Measurements from ENCODE around the gene SPINK1.
"Not testable (repeated sequence)": the region's sequence is repeated elsewhere in the genome, so short reads cannot be mapped to it uniquely, and the experiment has no call there.

The SPINK1 gene

DNA sequence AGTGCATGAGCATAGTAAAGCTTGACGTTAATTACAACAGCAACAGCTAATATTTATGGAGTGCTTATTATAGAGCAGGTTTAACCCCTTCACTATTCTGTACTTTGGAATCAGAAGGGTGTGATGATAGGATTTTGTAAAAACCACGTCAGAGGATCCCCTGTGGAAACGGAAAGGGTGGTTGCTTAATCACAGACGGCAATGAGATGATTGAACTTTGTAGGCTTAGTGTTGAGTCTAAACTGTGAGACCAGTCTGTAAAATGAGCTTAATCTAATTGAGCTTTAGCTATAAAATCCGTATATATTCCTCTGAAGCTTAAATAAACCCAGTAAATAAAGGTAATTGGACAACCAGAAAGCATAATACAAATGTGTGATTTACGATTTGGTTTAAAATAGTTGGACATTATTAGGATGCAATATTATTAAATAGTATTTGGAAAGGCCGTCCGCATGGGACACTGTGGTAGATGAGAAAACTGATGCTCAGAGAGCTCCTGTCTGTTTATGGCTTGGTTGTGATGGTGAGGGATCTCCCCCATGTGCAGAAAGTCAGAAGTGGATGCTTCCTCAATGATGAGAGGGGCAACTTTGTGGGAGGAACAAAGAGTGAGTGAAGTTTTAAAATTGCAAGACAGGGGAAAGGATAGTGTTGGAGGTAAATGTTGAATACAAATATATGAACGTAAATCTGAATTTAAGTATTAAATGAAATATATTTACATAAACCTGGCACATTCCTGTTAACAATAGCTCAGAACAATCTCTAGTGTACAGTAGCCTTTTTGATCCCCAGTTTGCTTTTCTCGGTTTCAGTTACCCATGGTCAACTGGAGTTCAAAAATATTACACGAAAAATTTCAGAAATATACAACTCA is 23.7 kb upstream of the SPINK1 start:
- DNase-seq (ENCODE audit: low read depth in 2 of 2): no peak

DNA sequence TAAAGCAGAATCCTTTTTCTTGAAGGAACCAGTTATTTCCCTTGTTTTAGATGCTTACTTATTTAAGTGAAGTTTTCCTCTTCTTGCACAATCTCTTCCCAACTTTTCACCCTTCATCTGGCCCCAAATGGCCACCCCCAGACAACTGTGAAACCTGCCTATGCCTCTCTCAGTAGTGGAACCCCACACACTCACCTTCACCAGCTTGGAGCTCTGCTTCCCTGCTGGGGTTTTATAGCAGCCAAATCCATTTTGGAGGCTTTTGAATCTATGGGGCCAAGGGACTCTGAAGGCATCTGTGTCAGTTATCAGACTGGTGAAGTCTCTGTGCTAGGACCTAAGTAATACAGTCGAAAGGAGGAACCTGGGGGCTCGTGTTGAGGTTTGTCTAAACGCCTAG is 22.9 kb upstream of the SPINK1 start:
- DNase-seq (ENCODE audit: low read depth in 2 of 2): no peak

DNA sequence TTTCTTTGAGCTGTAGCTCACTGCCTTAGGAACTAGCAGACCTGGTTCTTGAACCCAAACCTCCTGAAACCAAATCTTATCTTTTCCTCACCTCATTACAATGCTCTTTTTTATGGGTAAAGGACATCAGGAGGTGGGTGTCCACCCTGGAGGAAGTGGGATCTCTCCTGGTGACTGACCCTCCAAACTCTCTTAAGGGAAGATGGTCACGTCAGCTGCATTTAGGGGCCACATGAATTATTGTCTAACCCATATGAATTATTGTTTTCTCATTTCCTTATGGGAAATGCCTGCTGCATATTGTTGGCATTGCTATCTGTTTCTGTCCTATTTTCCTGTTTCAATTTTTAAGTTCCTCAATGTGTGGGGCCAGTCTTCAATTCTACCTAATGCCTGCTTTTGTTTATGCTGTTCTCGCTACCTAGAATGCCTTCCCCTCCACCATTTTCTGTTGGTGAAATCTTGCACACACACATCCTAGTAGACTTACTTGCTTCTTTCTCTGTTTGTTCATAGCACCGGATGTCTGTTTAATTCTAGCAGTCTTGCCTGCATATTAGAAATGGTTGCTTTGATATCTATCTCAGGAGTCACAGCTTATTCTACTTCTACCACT is 22.0 kb upstream of the SPINK1 start:
- no peak for DNase-seq (ENCODE audit: low read depth in 2 of 2)

DNA sequence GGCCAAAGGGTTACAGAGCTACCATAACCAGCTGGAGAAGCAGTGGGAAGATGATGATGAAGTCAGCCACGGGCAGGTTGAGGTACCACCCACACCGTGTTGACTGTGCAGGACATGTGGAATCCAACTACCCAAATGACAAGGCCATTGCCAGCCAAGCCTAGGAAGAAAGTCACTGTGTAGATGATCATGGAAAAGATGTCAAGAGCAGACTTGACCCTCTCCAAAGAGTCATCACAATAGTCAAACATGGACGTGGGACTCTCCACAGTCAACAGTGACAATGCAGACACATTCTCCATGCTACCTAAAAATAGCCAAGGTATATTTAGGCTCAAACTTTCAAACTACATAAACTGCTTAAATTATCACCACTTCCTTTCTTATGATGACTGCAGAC is 20.9 kb upstream of the SPINK1 start:
- DNase-seq (ENCODE audit: low read depth in 2 of 2): no peak

DNA sequence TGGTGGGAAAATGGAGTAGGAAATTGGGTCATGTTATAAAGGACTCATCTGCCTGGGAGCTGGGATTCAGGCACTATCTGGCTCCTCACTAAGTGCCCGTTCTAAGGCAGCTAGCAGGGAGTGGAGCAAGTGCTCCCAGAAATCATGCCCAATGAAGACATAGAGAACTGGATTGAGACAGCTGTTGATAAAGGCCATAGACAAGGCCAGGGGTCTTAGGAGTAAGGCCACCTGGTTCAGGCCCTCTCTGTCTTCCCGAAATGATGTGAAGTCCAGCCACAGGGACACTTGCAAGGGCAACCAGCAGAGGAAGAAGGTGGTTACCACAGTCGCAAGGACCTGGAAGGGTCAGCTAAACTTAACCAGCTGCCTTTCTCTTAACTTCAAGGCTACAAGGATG is 20.1 kb upstream of the SPINK1 start:
- no peak for DNase-seq (ENCODE audit: low read depth in 2 of 2)

DNA sequence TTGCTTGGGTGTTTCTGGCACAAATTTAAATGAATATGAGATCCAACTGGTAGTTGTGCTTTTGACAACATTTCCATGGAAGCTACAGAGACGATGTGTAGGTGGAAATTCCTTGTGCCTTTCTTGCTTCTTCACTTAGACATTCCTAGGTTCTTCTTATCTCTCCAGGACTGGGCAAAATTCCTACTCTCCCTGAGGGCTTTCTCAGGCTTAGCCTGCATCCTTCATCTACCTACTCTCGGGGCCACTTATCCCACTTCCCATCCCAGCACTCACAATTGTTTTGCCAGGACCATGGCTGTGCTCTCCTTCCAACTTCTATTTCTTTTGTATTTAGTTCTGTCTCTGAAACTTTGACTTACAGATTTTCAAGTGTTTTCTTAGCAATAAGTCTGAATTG is 17.8 kb upstream of the SPINK1 start:
- DNase-seq (ENCODE audit: low read depth in 2 of 2): no peak

DNA sequence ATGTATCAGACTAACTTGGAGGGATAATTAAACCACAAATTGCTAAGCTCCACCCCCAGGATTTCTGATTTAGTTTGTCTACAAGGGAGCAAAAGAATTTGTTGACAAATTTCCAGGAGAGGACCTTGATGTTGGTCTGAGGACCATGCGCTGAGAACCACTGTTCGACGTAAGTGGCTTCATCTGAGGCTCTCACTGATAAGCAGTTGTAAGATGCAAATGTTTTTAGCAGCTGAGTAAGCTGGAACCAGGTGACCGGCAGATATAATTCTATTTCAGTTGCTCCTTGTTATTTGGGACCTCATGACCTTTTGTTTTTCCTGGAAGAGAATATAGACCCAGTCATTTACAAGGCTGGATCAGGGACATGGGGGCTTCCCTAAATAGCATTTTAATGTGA is 14.1 kb upstream of the SPINK1 start:
- DNase-seq (ENCODE audit: low read depth in 2 of 2): no peak

DNA sequence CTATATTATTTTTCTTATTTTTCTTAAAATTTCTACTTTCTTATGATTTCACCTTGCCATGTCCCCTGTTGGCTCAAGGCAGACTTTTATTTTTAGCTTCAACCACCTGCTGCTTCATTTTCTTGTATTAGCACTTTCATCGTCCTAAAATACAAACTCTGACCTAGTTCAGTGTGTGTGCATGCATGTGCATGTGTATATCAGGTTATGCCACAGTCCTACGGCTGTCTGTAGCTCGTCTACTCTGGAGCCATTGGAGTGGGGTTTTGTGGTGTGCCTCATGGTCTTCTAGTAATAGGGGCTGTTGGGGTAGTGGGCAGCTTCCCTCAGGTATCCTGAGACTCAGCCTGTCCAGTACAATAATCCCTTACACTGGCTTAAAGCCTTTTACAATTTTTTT is 13.4 kb upstream of the SPINK1 start:
- no peak for DNase-seq (ENCODE audit: low read depth in 2 of 2)

DNA sequence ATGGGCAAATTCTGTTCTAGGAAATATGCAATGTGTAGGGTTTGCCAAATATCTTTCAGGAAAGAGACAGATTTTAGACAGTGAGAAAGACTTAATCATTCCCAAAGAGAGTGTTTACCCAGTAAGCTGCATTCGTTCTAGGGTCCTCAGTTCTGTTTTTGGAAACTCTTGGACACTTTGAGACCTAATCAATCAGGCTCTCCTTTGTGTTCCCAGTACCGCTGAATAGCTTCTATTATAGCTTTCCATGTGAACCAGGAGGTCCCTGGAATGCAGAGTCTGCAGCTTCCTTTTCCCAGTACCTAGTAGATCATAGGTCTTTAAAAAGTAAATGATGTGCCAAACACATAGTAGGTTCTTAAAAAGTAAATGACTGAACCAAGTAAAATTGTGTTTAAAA is 11.4 kb upstream of the SPINK1 start:
- DNase-seq (ENCODE audit: low read depth in 2 of 2): no peak

DNA sequence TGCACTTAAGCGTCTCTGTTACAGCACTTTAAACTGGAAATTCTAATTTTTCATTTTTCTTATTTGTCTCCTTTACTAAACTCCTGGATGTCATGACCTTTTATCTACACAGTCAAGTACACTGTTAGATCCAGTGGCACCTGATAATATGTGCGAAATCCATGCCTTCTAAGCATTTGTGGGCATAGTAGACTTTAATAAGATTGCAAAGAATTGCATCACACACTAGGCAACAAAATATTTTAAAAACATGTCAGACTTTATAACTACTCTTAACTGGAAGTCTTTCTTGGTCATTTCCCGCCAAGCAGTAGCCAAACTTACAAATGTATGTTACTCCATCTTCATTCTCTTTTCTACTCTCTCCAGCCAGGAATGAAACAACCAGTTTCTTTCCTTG is 5.0 kb upstream of the SPINK1 start:
- no peak for DNase-seq (ENCODE audit: low read depth in 2 of 2)

DNA sequence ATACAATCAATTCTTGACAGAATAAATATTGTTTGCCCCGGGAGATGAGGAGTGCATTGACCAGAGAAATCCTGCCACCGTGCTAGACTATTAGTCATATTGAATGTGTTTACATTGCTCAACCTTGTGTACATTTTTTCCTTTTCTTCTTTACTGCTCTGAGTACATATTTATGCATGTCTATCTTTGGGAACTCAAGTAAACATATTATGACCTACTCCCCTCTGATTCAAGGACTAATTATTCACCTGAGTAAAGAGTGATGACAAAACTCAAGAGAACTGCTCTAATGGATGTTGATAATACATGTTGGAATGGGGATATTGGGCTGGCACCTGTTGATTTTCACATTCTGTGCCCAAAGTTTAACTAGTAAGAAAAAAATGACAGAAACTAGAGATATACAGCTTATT is 3.9 kb upstream of the SPINK1 start:
- no peak for DNase-seq (ENCODE audit: low read depth in 2 of 2)

DNA sequence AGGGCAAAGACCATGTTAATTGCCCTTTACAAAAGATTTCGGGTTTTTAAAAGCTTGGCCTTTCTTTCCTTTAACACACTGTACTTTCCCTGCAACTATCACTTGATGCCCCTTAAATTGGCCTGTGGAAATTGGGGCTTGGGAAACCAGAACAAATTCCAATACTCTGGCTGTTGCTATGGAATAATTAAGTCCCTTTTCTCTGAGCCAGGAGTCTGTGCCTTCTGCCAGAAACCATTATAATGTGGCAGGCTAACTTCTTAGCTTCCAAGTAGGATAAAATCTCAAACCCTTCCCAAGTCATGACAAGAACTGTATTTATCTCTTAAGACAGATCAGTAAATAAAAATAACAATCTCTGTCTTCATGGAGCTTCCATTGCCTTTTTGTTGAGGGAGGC is 1.1 kb upstream of the SPINK1 start:
- no peak for DNase-seq (ENCODE audit: low read depth in 2 of 2)

DNA sequence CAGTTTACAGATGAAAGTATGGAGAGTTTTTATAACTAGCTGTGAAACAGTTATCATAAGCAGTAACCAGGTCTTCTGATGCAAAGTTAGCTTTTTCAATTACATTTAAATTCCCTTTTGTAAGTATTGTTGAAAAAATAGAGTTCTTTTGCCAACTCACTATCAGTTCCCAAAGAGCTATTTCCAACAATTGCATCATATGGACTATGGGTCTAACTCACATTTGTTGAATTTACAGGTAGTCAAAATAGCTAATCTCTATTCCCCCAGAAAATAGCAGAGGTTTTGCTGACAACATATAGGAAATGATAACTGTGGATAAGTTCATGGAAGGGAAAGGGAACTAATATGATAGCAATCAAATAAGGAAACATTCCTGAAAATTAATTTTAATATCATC is 1.4 kb downstream of the SPINK1 start:
- DNase-seq (ENCODE audit: low read depth in 2 of 2): no peak

DNA sequence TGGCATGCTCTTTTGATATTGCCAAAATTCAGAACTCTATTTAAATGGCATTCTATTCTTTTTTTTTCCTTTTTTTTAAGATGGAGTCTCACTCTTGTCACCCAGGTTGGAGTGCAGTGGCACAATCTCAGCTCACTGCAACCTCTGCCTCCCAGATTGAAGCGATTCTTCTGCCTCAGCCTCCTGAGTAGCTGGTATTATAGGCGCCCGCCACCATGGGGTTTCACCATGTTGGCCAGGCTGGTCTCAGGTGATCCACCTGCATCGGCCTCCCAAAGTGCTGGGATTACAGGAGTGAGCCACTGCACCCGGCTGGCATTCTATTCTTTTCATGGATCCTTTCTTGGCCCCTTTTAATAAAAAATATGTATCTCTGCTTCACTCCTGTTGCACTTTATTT is 4.5 kb downstream of the SPINK1 start:
- DNase-seq (ENCODE audit: low read depth in 2 of 2): not testable (repeated sequence)

DNA sequence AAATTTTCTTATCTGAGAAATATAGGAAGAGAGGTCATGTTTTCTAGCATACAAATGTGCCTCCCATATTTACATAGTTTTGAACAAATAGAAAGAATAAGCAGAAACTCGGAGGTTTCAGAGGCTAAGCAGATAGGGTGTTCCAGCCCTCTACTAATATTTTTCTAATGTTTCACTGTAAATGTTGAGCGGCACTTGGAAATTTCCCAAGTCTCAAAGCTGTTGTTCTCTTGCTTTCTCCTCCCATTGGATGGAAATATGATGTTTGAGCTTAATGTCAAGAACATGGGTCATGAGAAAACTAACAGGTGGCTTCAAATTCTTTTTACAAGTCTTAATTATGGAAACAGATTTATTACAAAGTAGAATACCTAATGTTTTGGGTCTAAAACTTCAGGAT is 5.1 kb downstream of the SPINK1 start:
- no peak for DNase-seq (ENCODE audit: low read depth in 2 of 2)

DNA sequence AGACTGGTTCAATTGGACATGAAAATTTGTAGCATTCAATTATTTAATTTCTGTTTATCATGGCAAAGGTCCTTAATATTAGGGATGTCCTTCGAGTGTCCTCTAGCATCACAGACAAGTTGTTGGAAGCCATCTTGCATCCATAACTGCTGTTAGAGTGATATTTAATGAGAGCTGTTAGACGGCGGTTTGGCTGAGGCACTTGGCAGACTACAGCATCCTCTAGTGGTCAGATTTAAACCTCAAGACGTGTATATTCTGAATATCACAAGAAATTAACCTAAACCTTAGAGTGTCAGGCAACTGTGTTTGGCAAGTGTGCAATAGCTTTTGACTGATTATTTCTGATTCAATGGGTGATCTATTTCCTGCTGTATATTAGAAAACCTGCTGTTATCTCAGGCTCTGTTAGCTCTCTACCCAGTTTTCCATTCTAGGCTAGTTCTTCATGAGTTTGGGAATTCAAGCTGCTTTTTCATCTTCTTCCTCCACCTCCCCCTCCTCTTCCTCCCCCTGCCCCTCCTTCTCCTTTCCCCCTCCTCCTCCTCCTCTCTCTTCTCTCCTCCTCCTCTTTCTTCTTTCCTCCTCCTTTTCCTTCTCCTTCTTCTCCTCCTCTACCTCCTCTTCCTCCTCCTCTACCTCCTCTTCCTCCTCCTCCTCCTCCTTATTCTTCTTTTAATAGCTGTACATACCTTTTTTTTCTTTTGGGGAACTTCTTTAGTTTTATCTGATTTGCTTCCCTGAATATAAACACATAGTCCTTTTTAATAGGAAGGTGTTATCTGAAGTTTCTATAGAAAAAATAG is 8.6 kb downstream of the SPINK1 start:
- no peak for DNase-seq (ENCODE audit: low read depth in 2 of 2)

DNA sequence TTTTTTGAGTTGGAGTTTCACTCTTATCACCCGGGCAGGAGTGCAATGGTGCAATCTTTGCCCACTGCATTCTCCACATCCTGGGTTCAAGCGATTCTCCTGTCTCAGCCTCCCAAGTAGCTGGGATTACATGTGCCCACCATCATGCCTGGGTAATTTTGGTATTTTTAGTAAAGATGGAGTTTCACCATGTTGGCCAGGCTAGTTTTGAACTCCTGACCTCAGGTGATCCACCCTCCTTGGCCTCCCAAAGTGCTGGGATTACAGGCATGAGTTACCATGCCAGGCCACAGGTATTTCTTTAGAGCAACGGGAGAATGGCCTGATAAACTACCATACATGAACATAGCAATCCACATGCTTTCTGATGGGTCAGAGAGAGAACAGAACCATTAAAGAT is 9.2 kb downstream of the SPINK1 start:
- not testable (repeated sequence) for DNase-seq (ENCODE audit: low read depth in 2 of 2)

DNA sequence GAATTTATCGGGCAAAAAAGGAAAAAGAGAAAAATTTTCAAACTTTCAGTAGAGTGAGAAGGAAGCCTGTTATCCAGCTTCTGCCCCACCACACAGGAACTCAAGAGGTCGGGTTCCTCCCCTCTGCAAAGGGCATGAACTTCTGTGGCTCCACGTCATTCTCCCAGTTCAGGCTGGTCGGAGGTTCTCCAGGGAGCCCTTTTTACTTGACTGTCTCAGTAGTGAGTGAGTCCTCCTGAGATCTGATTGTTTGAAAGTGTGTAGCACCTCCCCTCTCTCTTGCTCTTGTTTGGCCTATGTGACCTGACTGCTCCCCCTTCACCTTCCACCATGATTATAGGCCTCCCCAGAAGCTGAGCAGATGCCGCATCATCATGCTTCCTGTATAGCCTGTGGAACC is 9.7 kb downstream of the SPINK1 start:
- DNase-seq (ENCODE audit: low read depth in 2 of 2): no peak

DNA sequence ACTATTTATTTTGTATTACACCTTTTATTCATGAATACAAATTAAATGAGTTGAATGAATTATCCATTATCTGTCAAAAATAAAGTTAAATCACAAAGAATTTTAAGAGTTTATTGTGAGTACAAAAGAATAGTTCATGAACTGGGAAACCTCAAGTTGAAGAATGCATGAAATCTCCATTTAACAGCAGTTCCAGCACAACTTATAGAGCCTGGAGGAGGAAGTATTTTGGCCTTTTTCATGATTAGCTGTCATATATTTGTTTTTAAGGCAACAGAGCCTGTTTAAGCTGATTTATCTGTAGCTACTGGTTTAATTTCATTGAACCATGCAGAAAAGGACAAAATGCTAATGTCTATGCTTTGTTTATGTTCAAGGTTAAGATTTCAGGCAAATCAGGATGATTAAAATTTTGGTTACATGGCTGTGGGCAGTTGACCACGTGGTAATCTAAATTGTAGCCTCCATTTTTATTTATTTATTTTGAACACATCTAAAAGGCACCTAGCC is 12.2 kb downstream of the SPINK1 start:
- no peak for DNase-seq (ENCODE audit: low read depth in 2 of 2)

DNA sequence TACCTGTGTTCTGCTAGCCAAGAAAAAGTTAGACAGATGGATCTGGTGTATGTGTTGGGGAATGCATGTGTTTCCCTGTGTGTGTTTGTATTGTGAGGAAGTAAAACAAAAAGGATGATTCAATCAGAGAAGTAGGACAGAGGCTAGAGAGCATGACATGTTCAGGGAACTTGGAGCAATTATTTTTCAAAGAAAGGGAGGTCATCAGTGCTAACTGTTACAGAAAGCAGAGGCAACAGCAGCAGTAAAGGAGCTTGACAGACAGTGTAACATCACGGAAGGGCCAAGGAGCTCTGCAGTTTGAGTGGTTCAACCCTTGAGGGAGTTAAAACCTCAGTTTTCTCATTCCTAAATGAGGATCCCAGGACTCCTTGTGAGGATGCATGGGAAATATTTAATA is 13.2 kb downstream of the SPINK1 start:
- DNase-seq (ENCODE audit: low read depth in 2 of 2): no peak

DNA sequence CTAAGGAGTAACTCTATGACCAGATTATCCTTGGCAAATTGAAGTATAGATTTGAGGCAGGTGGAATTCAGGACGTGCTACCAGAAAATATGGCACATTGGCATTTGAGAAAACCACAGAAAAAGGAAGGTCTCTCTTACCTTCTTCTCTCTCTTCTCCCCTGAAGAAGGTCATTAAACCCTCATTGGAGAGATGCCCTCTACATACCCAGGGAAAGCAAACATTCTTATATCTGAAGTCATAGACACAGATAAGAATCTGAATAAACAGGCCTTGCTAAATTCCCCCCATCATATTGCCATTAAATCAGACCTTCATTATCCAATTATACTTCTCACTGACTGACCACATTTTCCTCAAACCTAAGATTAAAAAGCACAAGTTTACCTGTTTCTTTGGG is 17.8 kb downstream of the SPINK1 start:
- DNase-seq (ENCODE audit: low read depth in 2 of 2): no peak

DNA sequence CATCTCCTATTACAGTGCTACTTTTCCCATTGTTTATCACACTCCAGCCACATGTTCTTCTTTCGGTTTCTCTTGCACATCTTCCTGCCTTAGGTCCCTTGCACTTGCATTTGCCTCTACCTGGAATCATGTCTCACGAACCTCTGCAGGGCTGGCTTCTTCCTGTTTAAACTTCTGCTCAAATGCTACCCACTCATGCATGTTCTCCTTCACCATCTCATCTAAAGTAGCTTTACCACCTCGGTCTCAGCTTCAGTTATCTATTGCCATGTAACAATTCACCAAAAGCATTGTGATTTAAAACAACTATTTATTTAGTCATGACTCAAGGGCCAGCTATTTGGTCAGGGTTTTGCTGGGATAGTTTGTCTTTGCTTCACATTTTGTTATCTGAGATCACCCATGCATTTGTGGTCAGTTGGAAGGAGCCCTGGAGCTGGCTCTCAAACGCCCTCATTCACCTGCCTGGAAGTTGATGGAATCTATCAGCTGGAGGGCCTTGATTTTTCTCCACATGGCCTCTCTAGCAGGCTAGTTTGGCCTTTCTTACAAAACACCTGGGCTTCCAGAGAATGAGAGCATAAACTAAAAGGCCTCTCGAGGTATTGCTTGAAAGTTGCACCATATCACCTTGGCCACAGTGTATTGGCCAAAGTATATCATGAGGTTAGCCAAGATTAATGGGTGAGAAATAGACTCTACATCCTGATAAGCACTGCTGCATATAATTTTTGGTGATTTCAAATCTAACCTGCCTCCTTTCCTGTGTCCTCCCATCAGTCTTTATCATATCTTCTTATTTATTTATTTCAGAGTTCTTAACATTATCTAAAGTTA is 21.4 kb downstream of the SPINK1 start:
- no peak for DNase-seq (ENCODE audit: low read depth in 2 of 2)
